Fibroblast of villous mesenchyme (primary cell): Measurements from ENCODE around the gene MAP3K14. TPM values are rescaled to one million over a fixed set of nuclear protein-coding genes. Genes with fewer than 3 reads are reported as not detected.

Experiments
- DNase-seq: peaks from one replicate; pipeline ENCODE4 v3.0.0-alpha.2; 2010; ENCODE audit warnings: low read depth
- H3K4me3 ChIP-seq: 2 replicates; pipeline ENCODE4 v1.5.1; 2011; ENCODE audit warnings: low read depth, mild to moderate bottlenecking, low read length
- CTCF ChIP-seq: IDR thresholded peaks from 2 replicates; pipeline ENCODE4 v1.5.1; 2012; ENCODE audit warnings: low read depth, mild to moderate bottlenecking, low read length; ENCODE audit not compliant: insufficient read depth
- total RNA-seq: library from RNA; depleted of rRNA; stranded (reverse); fragments of >200 nt; gene quantifications from 2 replicates; pipeline ENCODE4 v1.2.3, GENCODE V29; 2012

The MAP3K14 gene
- total RNA-seq, 1 donor, result 1.7 TPM

GRCh38 chr17:45270828-45271418 lies 45.9 kb downstream of the MAP3K14 start:
- no peak overlapping the region for H3K4me3 ChIP-seq
- TF ChIP-seq CTCF, result peak; percentile 64
- DNase-seq, result no peak

- no peak for DNase-seq
- H3K4me3 ChIP-seq, result no peak overlapping the region
- TF ChIP-seq CTCF, result no peak
Measured at GRCh38 chr17:45269912-45270311, 46.9 kb downstream of the MAP3K14 start.

GRCh38 chr17:45267436-45268055 lies 49.3 kb downstream of the MAP3K14 start:
- no peak for DNase-seq
- H3K4me3 ChIP-seq, result no peak overlapping the region
- TF ChIP-seq CTCF, result no peak

- no peak for TF ChIP-seq CTCF
- no peak for DNase-seq
Measured at GRCh38 chr17:45266372-45266926, 50.4 kb downstream of the MAP3K14 start.

GRCh38 chr17:45265821-45266220 lies 51.0 kb downstream of the MAP3K14 start:
- peak; percentile 51 for DNase-seq
- no peak for TF ChIP-seq CTCF
- no peak overlapping the region for H3K4me3 ChIP-seq

More at GRCh38 chr17:45266372-45266926, 50.4 kb downstream of the MAP3K14 start:
- no peak overlapping the region for H3K4me3 ChIP-seq

GRCh38 chr17:45264988-45265387 lies 51.8 kb downstream of the MAP3K14 start:
- TF ChIP-seq CTCF, result no peak
- DNase-seq, result no peak
- H3K4me3 ChIP-seq, result no peak overlapping the region

- DNase-seq, result no peak
- no peak overlapping the region for H3K4me3 ChIP-seq
- no peak for TF ChIP-seq CTCF
Measured at GRCh38 chr17:45264430-45264829, 52.4 kb downstream of the MAP3K14 start.
